Endothelial cell of umbilical vein (primary cell): ENCODE results near the gene SHISA9. TPM values are rescaled to one million over a fixed set of nuclear protein-coding genes. Genes with fewer than 3 reads are reported as not detected.

Source experiments
- BruUV-seq: library from RNA; stranded (reverse); fragments of 400-500 nt; replicated peaks from 2 replicates; lab custom pipeline; 2021; lab: Mats Ljungman, UMichigan
- CTCF ChIA-PET: fragments of 300-600, 350-600 bp; sonication (Branson Sonifier 250); formaldehyde crosslinking; loops from one replicate; lab custom pipeline; 2021; ENCODE audit warnings: antibody characterized with exemption, inconsistent platforms; lab: Charles Lee
- POLR2A ChIA-PET: fragments of 300-600, 350-600 bp; sonication (Branson Sonifier 250); formaldehyde crosslinking; loops from one replicate; lab custom pipeline; 2021; ENCODE audit warnings: antibody characterized with exemption, inconsistent platforms; lab: Charles Lee
- DNase-seq: peaks from one replicate; pipeline ENCODE4 v3.0.0-alpha.2; 2011; ENCODE audit warnings: low read depth, low spot score
- FAIRE-seq: peaks from 2 replicates; lab custom pipeline; 2011; peaks lifted over from hg19 to GRCh38; lab: Jason Lieb, UNC
- H2AFZ ChIP-seq: 2 replicates; pipeline ENCODE4 v1.6.0; 2012; ENCODE audit warnings: low read depth, low read length, control low read depth, inconsistent platforms
- H3K27ac ChIP-seq: 2 replicates; pipeline ENCODE4 v1.5.1; 2011; ENCODE audit warnings: low read depth, mild to moderate bottlenecking, control low read depth, low read length, moderate library complexity; ENCODE audit not compliant: insufficient read depth
- H3K27me3 ChIP-seq, 2 experiments: 2 replicates each; pipeline versions ENCODE4 v1.6.0 to v1.6.1; 2011; ENCODE audit warnings: low read length in 2 of 2, mixed read lengths in 1 of 2; ENCODE audit not compliant: control insufficient read depth in 2 of 2, insufficient read depth in 2 of 2
- H3K36me3 ChIP-seq, 2 experiments: 2 replicates in 1 of 2; 3 replicates in 1 of 2; pipeline ENCODE4 v1.5.1; 2011; ENCODE audit warnings: low read length in 2 of 2, mild to moderate bottlenecking in 1 of 2, moderate library complexity in 1 of 2; ENCODE audit not compliant: control insufficient read depth in 2 of 2, insufficient read depth in 2 of 2; ENCODE audit errors: extremely low read depth in 1 of 2
- H3K4me1 ChIP-seq: 3 replicates; pipeline ENCODE4 v1.5.1; 2011; ENCODE audit warnings: mild to moderate bottlenecking, low read length; ENCODE audit not compliant: control insufficient read depth, insufficient read depth; ENCODE audit errors: extremely low read depth
- H3K4me2 ChIP-seq: 2 replicates; pipeline ENCODE4 v1.6.1; 2011; ENCODE audit warnings: low read length, control low read depth, mixed read lengths; ENCODE audit not compliant: insufficient read depth
- H3K4me3 ChIP-seq, 3 experiments: fragments of 200-600 bp in 1 of 3; sonication (generic), shearing (Covaris generic) in 1 of 3; replicated peaks in 1 of 3; 2 replicates each; pipeline ENCODE4 v1.5.1; 2011 to 2016; ENCODE audit warnings: control low read depth in 3 of 3, low read length in 3 of 3, mild to moderate bottlenecking in 2 of 3, inconsistent platforms in 1 of 3, low read depth in 1 of 3, moderate library complexity in 1 of 3; ENCODE audit not compliant: insufficient read depth in 1 of 3
- H3K79me2 ChIP-seq: 2 replicates; pipeline ENCODE4 v1.6.0; 2012; ENCODE audit warnings: low read length, inconsistent platforms; ENCODE audit not compliant: control insufficient read depth, insufficient read depth
- H3K9ac ChIP-seq: replicated peaks from 2 replicates; pipeline ENCODE3; 2011; ENCODE audit warnings: low read length, control low read depth; ENCODE audit not compliant: insufficient read depth; ENCODE audit errors: extremely low read depth
- H3K9me1 ChIP-seq: replicated peaks from 3 replicates; pipeline ENCODE4 v1.6.0; 2011; ENCODE audit warnings: mild to moderate bottlenecking, low read length; ENCODE audit not compliant: control insufficient read depth, insufficient read depth; ENCODE audit errors: extremely low read depth
- H3K9me3 ChIP-seq: replicated peaks from 2 replicates; pipeline ENCODE4 v1.5.1; 2012; ENCODE audit warnings: low read length, inconsistent platforms; ENCODE audit not compliant: control insufficient read depth, insufficient read depth
- H4K20me1 ChIP-seq: replicated peaks from 2 replicates; pipeline ENCODE3; 2011; ENCODE audit warnings: mild to moderate bottlenecking, low read length; ENCODE audit not compliant: control insufficient read depth, insufficient read depth; ENCODE audit errors: extremely low read depth
- CTCF ChIP-seq, 2 donors: IDR thresholded peaks; 1 replicate in 1 of 2; 2 replicates in 1 of 2; pipeline ENCODE4 v1.5.1; 2011; ENCODE audit warnings: low read length in 2 of 2, mild to moderate bottlenecking in 2 of 2, moderate library complexity in 2 of 2, control low read depth in 1 of 2, inconsistent platforms in 1 of 2, low read depth in 1 of 2; ENCODE audit not compliant: insufficient read depth in 1 of 2; ENCODE audit errors: extremely low read depth in 1 of 2
- EZH2 ChIP-seq: IDR thresholded peaks from 2 replicates; pipeline ENCODE4 v1.6.1; 2012; ENCODE audit warnings: borderline replicate concordance, low read depth, mild to moderate bottlenecking, moderate library complexity, low read length, inconsistent platforms; ENCODE audit not compliant: severe bottlenecking
- FOS ChIP-seq: IDR thresholded peaks from 2 replicates; pipeline ENCODE4 v1.6.1; 2011; ENCODE audit warnings: mild to moderate bottlenecking, low read length, moderate library complexity, borderline replicate concordance; ENCODE audit not compliant: insufficient read depth
- GATA2 ChIP-seq: IDR thresholded peaks from 2 replicates; pipeline ENCODE4 v1.7.0; 2011; ENCODE audit warnings: low read depth, mild to moderate bottlenecking, moderate library complexity, mixed read lengths, low read length; ENCODE audit not compliant: insufficient read length, insufficient read depth
- JUN ChIP-seq: IDR thresholded peaks from 2 replicates; pipeline ENCODE4 v1.6.1; 2011; ENCODE audit warnings: borderline replicate concordance, low read depth; ENCODE audit not compliant: insufficient read length, insufficient read depth
- MAX ChIP-seq: IDR thresholded peaks from 2 replicates; pipeline ENCODE4 v1.6.1; 2011; ENCODE audit not compliant: insufficient read depth, insufficient read length
- MYC ChIP-seq: IDR thresholded peaks from one replicate; pipeline ENCODE4 v1.6.1; 2011; ENCODE audit warnings: mild to moderate bottlenecking, low read depth, low read length
- POLR2A ChIP-seq: IDR thresholded peaks from 2 replicates; pipeline ENCODE4 v1.6.1; 2012; ENCODE audit warnings: low read depth, mild to moderate bottlenecking, control low read depth, low read length
- POLR2AphosphoS5 ChIP-seq: IDR thresholded peaks from 2 replicates; pipeline ENCODE4 v1.6.1; 2012; ENCODE audit warnings: low read depth, mild to moderate bottlenecking, control low read depth, low read length, moderate library complexity; ENCODE audit not compliant: insufficient read depth
- dilution Hi-C: fragments of 300-500 bp; cut with MboI; formaldehyde crosslinking; loops from one replicate; pipeline ENCODE4 v1.15.0; 2019; ENCODE audit warnings: low sequenced_read_pairs; ENCODE audit not compliant: extremely low pct_ligation_motif_present
- intact Hi-C: fragments of 100-400 bp; cut with micrococcal nuclease; formaldehyde crosslinking; loops from one replicate; pipeline ENCODE4 v1.10.0; 2022
- polyA plus RNA-seq, 4 experiments: library from polyadenylated mRNA; depleted of rRNA in 3 of 4; stranded (reverse) in 3 of 4; unstranded in 1 of 4; fragments of >200 nt; gene quantifications; 2 replicates each; pipeline versions ENCODE4 v1.2.1 to v1.2.3, GENCODE V29; 2011 to 2012; ENCODE audit warnings: missing spikeins in 1 of 4
- total RNA-seq: library from RNA; stranded (reverse); gene quantifications from 2 replicates; pipeline ENCODE4 v1.2.3, GENCODE V29; 2021

SHISA9 gene
- total and polyA plus RNA-seq, 2 donors (not counting 3 experiments of a cell fraction or from before 2014, with no cell fraction given), result not detected

- dilution Hi-C loops (no loop called here), intact Hi-C loops (no loop called here)
- FAIRE-seq, result no peak
- H3K4me3 ChIP-seq, result no peak overlapping the region
- ChIA-PET POLR2A (no interaction called here), CTCF (no interaction called here)
- H2AFZ ChIP-seq, result no peak overlapping the region
- no peaks in the 10 kb centered on the region for H3K9me1 ChIP-seq
- no TSS peak for BruUV-seq
- no peak for DNase-seq
- no peak overlapping the region for H3K9ac ChIP-seq
- H3K4me2 ChIP-seq, result no peak overlapping the region
- no peaks in the 10 kb centered on the region for H3K4me1 ChIP-seq
- no peaks in the 10 kb centered on the region for H3K79me2 ChIP-seq
- H3K9me3 ChIP-seq, result no peaks in the 10 kb centered on the region
- H4K20me1 ChIP-seq, result no peaks in the 10 kb centered on the region
- TF ChIP-seq JUN (no peak), MYC (no peak), GATA2 (no peak), EZH2 (no peak), POLR2A (no peak), FOS (no peak), CTCF (IDR thresholded peaks at IDR 0.05; ENCODE audit: extremely low read depth in 1 of 2, insufficient read depth in 1 of 2, low read depth in 1 of 2, low read length in 2 of 2) (no peak)
- no peak overlapping the region for H3K27ac ChIP-seq
- no peaks in the 10 kb centered on the region for H3K36me3 ChIP-seq
- H3K27me3 ChIP-seq, result no peaks in the 10 kb centered on the region
Observed at GRCh38 chr16:12941896-12942295, 40.5 kb downstream of the SHISA9 start.

- Histone ChIP-seq H3K9ac (no peak overlapping the region), H3K9me3 (peaks cover 1% of the 10 kb centered on the region), H4K20me1 (no peaks in the 10 kb centered on the region), H3K4me3 (no peak overlapping the region), H3K4me1 (no peaks in the 10 kb centered on the region), H3K4me2 (no peak overlapping the region), H3K27ac (no peak overlapping the region), H3K79me2 (no peaks in the 10 kb centered on the region), H3K36me3 (no peaks in the 10 kb centered on the region), H3K27me3 (no peaks in the 10 kb centered on the region), H3K9me1 (no peaks in the 10 kb centered on the region), H2AFZ (no peak overlapping the region)
- FAIRE-seq (no peak), DNase-seq (no peak)
- no peak for TF ChIP-seq EZH2
- no peak for TF ChIP-seq FOS
- no peak for TF ChIP-seq POLR2A
- TF ChIP-seq CTCF (IDR thresholded peaks at IDR 0.05; ENCODE audit: extremely low read depth in 1 of 2, insufficient read depth in 1 of 2, low read depth in 1 of 2, low read length in 2 of 2), result no peak
- TF ChIP-seq GATA2, result no peak
- TF ChIP-seq JUN, result no peak
- no peak for TF ChIP-seq MYC
- no peak for TF ChIP-seq MAX
- TF ChIP-seq POLR2AphosphoS5, result no peak
- ChIA-PET POLR2A (no interaction called here), CTCF (no interaction called here)
- intact Hi-C loops (no loop called here), dilution Hi-C loops (no loop called here)
- no TSS peak for BruUV-seq
Observed at GRCh38 chr16:12942861-12943260, 41.5 kb downstream of the SHISA9 start.
